ENCODE measurements around the gene SPDEF.

Gene SPDEF

GRCh38 chr6:34569361-34569973 lies 13.3 kb upstream of the SPDEF start:
- Histone ChIP-seq H3K4me2 (ENCODE audit: low read length) (no peak overlapping the region), H3F3A (ENCODE audit: insufficient read depth, low read length) (no peaks in the 10 kb centered on the region), H3K79me2 (ENCODE audit: insufficient read depth, low read length) (no peaks in the 10 kb centered on the region), H4K20me1 (ENCODE audit: insufficient read depth, low read length) (no peaks in the 10 kb centered on the region), H3K9ac (ENCODE audit: low read length) (no peak overlapping the region), H3K36me3 (ENCODE audit: insufficient read depth, low read length) (no peaks in the 10 kb centered on the region), H3K27ac (ENCODE audit: low read depth, low read length, poor library complexity, severe bottlenecking) (no peak overlapping the region), H2AFZ (ENCODE audit: low read length) (no peak overlapping the region), H3K4me1 (ENCODE audit: insufficient read depth, low read length, severe bottlenecking) (no peaks in the 10 kb centered on the region), H3K9me2 (ENCODE audit: low read depth, low read length) (no peaks in the 10 kb centered on the region), H3K4me3 (ENCODE audit: low read depth, low read length, poor library complexity, severe bottlenecking) (no peak overlapping the region), H3K9me3 (ENCODE audit: low read length) (no peaks in the 10 kb centered on the region), H3K27me3 (ENCODE audit: insufficient read depth, low read length) (peaks cover 7% of the 10 kb centered on the region; the same call in 1 of the 2 replicates)
- TF ChIP-seq EZH2 (IDR thresholded peaks at IDR 0.05; ENCODE audit: borderline replicate concordance, low read length) = no peak
- TF ChIP-seq, protein P1, sequence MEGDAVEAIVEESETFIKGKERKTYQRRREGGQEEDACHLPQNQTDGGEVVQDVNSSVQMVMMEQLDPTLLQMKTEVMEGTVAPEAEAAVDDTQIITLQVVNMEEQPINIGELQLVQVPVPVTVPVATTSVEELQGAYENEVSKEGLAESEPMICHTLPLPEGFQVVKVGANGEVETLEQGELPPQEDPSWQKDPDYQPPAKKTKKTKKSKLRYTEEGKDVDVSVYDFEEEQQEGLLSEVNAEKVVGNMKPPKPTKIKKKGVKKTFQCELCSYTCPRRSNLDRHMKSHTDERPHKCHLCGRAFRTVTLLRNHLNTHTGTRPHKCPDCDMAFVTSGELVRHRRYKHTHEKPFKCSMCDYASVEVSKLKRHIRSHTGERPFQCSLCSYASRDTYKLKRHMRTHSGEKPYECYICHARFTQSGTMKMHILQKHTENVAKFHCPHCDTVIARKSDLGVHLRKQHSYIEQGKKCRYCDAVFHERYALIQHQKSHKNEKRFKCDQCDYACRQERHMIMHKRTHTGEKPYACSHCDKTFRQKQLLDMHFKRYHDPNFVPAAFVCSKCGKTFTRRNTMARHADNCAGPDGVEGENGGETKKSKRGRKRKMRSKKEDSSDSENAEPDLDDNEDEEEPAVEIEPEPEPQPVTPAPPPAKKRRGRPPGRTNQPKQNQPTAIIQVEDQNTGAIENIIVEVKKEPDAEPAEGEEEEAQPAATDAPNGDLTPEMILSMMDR (IDR thresholded peaks at IDR 0.05; ENCODE audit: low read length) = no peak

GRCh38 chr6:34568341-34569201 lies 12.4 kb upstream of the SPDEF start:
- no peaks in the 10 kb centered on the region for H4K20me1 ChIP-seq (ENCODE audit: insufficient read depth, low read length)
- TF ChIP-seq, protein P1 (IDR thresholded peaks at IDR 0.05; ENCODE audit: low read length) = no peak
- no peak for TF ChIP-seq EZH2 (IDR thresholded peaks at IDR 0.05; ENCODE audit: borderline replicate concordance, low read length)
- H3K9me2 ChIP-seq (ENCODE audit: low read depth, low read length) = no peaks in the 10 kb centered on the region
- H3K27ac ChIP-seq (ENCODE audit: low read depth, low read length, poor library complexity, severe bottlenecking) = no peak overlapping the region
- no peaks in the 10 kb centered on the region for H3K36me3 ChIP-seq (ENCODE audit: insufficient read depth, low read length)
- no peaks in the 10 kb centered on the region for H3K4me1 ChIP-seq (ENCODE audit: insufficient read depth, low read length, severe bottlenecking)
- no peaks in the 10 kb centered on the region for H3K9me3 ChIP-seq (ENCODE audit: low read length)
- H3F3A ChIP-seq (ENCODE audit: insufficient read depth, low read length) = no peaks in the 10 kb centered on the region
- H3K27me3 ChIP-seq (ENCODE audit: insufficient read depth, low read length) = no peaks in the 10 kb centered on the region; the same call in 1 of the 2 replicates
- H3K4me3 ChIP-seq (ENCODE audit: low read depth, low read length, poor library complexity, severe bottlenecking) = no peak overlapping the region
- no peak overlapping the region for H2AFZ ChIP-seq (ENCODE audit: low read length)
- H3K4me2 ChIP-seq (ENCODE audit: low read length) = no peak overlapping the region
- no peak overlapping the region for H3K9ac ChIP-seq (ENCODE audit: low read length)
- no peaks in the 10 kb centered on the region for H3K79me2 ChIP-seq (ENCODE audit: insufficient read depth, low read length)

DNA sequence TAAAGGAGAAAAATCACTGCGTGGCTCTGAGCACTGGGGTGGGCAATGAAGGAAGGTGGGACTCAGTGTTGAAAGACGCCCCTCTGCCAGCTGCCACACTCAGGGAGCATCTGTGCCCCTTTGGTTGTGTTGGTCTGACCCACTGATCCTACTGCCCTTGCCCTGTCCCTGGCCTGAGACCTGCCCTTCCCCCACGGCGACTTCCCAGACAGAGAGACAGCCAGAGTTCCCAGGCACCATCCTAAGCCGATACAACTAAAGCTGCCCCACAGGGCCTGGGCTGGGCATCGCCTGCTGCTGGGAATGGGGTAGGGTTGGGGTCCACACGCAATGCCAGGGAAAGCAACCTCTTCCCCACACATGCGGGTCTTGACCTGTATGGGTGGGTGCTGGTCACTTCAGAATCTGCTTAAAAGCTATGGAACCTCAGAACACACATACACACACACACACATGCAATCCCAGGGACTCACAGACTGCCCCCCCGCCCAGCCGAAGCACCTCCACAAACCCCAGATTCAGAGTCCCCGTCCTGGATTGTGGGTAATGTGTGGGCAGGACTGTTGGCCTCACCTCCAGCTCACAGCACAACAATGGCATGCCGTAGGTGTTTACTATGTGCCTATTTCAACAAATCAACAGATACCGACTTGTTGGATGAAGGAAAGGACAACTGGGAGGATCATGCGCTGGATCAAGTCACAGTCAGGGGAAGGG lies 10.9 kb upstream of the SPDEF start:
- Histone ChIP-seq H3K4me1 (ENCODE audit: insufficient read depth, low read length, severe bottlenecking) (no peaks in the 10 kb centered on the region), H3F3A (ENCODE audit: insufficient read depth, low read length) (no peaks in the 10 kb centered on the region), H3K27me3 (ENCODE audit: insufficient read depth, low read length) (no peaks in the 10 kb centered on the region), H3K9ac (ENCODE audit: low read length) (no peak overlapping the region), H3K27ac (ENCODE audit: low read depth, low read length, poor library complexity, severe bottlenecking) (no peak overlapping the region), H2AFZ (ENCODE audit: low read length) (no peak overlapping the region), H3K79me2 (ENCODE audit: insufficient read depth, low read length) (no peaks in the 10 kb centered on the region), H4K20me1 (ENCODE audit: insufficient read depth, low read length) (no peaks in the 10 kb centered on the region), H3K9me3 (ENCODE audit: low read length) (no peaks in the 10 kb centered on the region), H3K36me3 (ENCODE audit: insufficient read depth, low read length) (no peaks in the 10 kb centered on the region), H3K4me3 (ENCODE audit: low read depth, low read length, poor library complexity, severe bottlenecking) (no peak overlapping the region), H3K4me2 (ENCODE audit: low read length) (no peak overlapping the region), H3K9me2 (ENCODE audit: low read depth, low read length) (no peaks in the 10 kb centered on the region)
- no peak for TF ChIP-seq EZH2 (IDR thresholded peaks at IDR 0.05; ENCODE audit: borderline replicate concordance, low read length)
